ENCODE results near the gene TOMT.

DNA sequence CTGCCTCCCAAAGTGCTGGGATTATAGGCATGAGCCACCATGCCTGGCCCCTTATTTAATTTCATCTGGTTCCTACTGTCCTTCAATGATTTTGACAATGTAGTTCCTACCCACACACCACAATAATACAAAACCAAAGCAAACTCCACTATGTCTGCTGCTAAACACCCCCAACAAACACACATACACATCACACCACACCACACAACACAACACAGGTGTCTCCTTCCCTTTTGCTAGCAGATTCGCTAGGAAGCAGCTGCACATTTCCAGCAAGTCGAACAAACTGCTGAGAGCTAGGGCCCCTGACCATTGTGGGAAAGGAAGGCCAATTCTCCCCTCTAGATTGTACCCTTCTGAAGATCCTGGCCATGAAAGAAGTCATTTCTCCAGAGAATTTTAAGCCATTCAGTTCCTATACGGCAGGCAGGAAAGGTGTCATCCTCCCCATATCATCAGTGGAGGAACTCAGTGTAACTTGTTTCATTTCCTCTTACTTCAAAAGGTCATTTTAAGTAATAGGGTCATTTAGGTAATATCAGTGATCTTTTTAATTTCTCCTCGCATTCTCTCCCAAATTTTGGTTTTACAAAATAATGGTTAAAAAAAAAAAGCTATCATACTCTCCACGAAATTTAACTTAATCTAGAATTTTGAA, 43.9 kb upstream of the TOMT start:
- TF ChIP-seq POLR2A (IDR thresholded peaks at IDR 0.05; ENCODE audit: low read depth, low read length) (no peak), CTCF (IDR thresholded peaks at IDR 0.05; ENCODE audit: extremely low read depth in 1 of 2, insufficient read depth in 1 of 2, low read depth in 1 of 2, low read length in 2 of 2) (no peak), EZH2 (IDR thresholded peaks at IDR 0.05; ENCODE audit: borderline replicate concordance, low read depth, low read length, severe bottlenecking) (no peak), POLR2AphosphoS5 (IDR thresholded peaks at IDR 0.05; ENCODE audit: insufficient read depth, low read depth, low read length) (no peak), MAX (IDR thresholded peaks at IDR 0.05; ENCODE audit: insufficient read depth, insufficient read length) (no peak), GATA2 (IDR thresholded peaks at IDR 0.05; ENCODE audit: insufficient read depth, insufficient read length, low read depth, low read length) (no peak), JUN (IDR thresholded peaks at IDR 0.05; ENCODE audit: borderline replicate concordance, insufficient read depth, insufficient read length, low read depth) (no peak)

All from endothelial cell of umbilical vein (primary cell).